COLO668 (cell line): Measurements from ENCODE around the gene AFF3.
A peak's percentile ranks its signal among the peaks of the same experiment; 100 is the strongest.

Experiments
- DNase-seq: peaks from one replicate; lab custom pipeline; 2025; ENCODE audit not compliant: unreplicated experiment; lab: John Stamatoyannopoulos, UW

AFF3 gene

GRCh38 chr2:99621774-99622173, 520.6 kb downstream of the AFF3 start:
- DNase-seq = no peak

- DNase-seq = no peak
Measured at GRCh38 chr2:99621106-99621505, 521.3 kb downstream of the AFF3 start.

GRCh38 chr2:99619151-99619550, 523.2 kb downstream of the AFF3 start:
- no peak for DNase-seq

DNA sequence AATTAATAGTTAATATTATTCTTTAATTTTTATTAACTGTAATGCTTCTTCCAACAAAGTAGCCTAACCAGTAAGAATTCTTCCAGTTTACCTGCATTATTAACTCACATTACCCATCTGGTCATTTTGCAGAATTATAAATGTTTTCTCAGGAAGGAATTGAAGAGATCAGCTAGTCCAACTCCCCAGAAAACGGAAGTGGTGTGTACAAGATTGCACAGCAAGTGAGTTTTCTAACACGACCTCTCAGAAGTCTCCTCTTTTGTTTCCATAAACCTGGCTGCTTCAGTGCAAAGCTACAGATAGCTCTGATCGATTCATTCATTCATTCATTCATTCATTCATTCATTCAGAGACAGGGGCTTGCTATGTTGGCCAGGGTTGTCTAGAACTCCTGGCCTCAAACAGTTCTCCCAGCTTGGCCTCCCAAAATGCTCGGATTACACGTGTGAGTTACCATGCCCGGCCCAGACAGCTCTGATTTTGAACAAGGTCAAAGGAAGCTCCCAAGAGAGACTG, 523.8 kb downstream of the AFF3 start:
- no peak for DNase-seq

DNA sequence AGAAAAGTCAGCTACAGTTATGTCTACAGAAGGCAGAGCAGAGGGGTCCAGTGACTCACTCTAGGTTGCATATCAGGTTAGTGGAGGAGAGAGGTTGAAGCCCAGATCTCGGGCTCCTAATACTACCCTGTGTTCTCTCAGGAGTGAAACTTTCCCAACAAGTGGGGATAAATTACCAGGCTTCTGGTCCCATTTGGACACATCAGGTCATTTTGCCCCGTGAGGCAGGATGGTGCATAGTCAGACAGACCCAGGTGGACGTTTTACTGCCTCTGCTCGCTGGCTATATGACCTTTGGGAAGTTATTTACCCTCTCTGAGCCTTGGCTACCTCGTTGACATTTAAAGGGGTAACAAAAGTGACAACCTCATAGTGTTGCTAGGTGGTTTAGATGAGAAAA, 524.6 kb downstream of the AFF3 start:
- DNase-seq = no peak

DNA sequence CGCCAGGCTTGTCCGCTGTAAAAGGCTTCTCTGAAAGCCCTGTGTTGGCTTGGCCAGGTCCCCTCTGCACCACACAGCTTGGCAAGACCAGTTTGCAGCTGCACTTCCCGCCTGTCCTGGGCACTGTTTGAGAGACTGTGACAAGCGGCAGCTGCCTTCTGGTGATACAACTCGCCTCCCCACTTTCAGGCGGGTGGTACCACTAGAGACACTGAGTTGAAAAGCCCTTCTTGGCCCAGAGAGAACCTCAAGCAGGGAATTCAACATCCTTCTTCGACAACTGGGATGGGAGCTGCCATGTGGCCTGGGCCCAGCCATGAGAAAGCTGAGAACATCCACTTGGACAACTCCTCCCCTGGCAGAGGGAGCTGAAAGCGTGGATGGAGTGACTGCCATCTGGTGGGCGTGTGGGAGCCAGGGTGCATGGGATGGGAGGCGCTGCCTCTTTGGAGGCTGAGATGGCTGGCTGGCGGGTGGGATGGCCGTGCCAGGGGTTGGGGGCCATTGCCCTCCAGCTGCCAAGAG, 527.1 kb downstream of the AFF3 start:
- DNase-seq = peak; percentile 27

GRCh38 chr2:99613980-99614379, 528.4 kb downstream of the AFF3 start:
- DNase-seq = no peak

GRCh38 chr2:99611786-99612185, 530.6 kb downstream of the AFF3 start:
- no peak for DNase-seq

DNA sequence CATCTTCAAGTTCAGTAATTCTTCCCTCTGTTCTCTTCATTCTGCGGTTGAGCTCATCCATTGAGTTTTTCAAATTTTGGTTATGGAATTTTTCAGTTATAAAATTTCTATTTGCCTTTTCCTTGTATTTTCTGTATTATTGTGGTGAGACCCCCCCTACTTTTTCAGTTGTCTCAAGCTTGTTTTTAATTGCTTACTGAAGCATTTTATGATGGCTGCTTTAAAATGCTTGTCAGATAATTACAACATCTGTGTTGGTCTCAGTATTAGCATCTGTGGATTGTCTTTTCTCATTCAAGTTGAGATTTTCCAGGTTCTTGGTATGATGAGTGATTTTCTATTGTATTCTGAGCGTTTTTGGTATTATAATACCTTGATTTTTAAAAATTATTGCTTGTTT, 531.4 kb downstream of the AFF3 start:
- DNase-seq = no peak

DNA sequence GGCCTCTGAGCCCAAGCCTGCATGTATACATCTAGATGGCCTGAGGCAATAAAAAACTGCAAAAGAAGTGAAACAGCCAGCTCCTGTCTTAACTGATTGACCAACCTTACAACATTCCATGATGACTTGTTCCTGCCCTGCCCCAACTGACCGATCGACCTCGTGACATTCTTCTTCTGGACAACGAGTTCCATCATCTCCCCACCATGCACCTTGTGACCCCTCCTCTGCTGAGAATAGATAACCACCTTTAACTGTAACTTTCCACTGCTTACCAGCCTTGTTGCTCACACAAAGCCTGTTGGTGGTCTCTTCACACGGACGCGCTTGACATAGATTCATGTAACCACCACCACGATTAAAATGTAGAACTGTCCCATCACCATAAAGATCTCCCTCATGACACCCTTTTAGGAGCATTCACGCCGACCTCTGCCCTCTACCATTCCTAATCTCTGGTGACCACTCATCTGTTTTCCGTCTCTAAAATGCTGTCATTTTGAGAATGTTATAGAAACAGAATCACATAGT, 532.5 kb downstream of the AFF3 start:
- no peak for DNase-seq

GRCh38 chr2:99608861-99609260, 533.5 kb downstream of the AFF3 start:
- DNase-seq = no peak

DNA sequence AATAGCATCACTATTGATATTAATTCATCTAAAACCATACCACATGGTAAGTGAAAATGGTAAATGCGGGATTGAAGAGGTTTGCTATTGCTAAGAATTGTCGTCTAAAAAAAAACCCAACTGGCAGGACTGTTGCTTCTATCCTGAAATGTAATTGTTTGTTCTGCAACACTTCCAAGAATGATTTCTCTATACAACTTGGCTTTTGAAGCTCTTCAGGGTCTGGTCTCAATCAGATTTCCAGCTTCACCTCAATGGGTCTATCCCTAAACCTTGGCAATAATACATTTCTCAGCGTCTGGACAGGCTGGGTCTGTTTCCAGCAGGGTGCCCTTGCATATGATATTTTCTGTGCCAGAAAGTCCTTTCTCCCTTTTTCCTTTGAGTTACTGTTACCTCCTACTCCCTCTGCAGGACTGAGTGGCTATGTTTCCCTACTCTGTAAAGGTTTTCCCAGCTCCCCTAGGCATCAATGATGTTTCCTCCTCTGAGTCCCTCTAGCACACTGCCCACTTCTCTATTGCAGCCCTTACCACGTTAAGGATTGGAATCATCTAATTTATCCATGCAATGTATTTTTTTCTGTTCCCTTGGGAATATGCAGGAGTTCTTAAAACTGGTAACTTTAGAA, 534.4 kb downstream of the AFF3 start:
- no peak for DNase-seq

- DNase-seq = no peak
Measured at GRCh38 chr2:99607454-99607853, 534.9 kb downstream of the AFF3 start.

- DNase-seq = no peak
Measured at GRCh38 chr2:99605036-99605435, 537.4 kb downstream of the AFF3 start.

DNA sequence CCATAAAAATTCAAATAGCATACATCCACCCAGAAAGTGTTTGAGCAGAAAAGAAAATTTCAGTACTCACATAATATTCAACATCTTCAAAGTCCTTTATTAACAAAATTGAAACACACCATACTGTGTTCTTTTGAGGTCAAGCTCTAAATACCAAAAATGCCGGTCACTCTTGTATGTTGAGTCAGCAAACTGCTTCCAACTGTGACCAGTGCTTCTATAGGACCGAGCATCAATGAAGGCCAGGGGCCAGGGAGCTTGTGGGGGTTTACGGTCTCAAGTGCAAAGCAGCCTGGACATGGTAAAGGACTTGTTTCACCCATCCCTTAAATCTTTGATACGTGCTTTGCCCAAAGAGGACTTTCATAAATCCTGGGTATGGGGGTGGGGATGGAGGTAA, 539.9 kb downstream of the AFF3 start:
- no peak for DNase-seq

DNA sequence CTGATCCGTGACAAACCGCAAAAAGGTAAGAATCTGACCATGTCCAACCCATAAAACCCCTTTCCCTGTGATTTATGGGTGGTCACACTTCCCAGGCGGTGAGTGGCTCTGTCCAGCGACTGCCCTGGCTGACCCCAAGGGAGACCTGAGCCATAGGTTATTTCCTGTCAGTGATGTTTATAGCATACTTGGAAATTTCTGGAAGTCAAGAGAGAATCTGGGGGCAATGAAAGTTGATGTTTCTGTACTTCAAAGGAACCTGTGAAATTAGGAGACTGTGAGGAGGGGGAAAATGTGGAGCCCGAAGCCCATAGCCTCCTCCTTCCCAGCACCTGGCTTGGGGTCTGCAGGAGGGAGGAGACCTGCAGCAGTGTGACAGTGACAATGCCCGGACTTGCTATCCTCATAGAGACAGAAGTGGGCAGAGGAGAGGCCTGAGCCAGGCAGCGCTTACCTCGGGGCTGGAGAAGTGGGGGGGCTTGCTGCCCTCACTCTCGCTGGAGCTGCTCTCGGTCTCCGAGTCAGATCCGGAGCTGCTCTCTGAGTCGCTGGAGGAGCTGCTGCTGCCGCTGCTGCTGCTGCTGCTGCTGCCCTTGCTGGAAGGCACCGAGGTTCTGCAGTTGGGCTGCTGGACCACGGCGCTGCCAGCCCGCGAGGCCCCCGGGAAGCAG, 541.3 kb downstream of the AFF3 start:
- no peak for DNase-seq

- no peak for DNase-seq
Measured at GRCh38 chr2:99598441-99598840, 543.9 kb downstream of the AFF3 start.

- no peak for DNase-seq
Measured at GRCh38 chr2:99597616-99598015, 544.8 kb downstream of the AFF3 start.

DNA sequence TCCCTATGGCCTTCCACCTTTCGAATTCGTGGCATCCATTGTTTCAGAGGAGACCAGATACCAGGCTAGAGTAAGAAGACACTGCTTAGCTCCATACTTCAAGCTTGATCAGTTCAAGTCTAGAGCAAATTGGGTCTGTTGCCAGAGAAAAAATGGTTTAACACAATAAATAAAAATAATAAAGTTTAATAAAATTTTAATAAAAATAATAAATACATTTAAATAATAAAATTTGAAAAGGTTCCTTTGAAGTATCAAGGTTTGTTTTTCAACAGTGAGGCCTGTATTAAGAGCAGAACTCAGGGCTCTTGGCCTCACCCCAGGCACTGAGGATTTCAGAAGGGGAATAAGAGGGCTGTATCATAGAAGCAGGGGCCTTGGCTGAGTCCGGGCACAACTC, 547.0 kb downstream of the AFF3 start:
- DNase-seq = no peak

DNA sequence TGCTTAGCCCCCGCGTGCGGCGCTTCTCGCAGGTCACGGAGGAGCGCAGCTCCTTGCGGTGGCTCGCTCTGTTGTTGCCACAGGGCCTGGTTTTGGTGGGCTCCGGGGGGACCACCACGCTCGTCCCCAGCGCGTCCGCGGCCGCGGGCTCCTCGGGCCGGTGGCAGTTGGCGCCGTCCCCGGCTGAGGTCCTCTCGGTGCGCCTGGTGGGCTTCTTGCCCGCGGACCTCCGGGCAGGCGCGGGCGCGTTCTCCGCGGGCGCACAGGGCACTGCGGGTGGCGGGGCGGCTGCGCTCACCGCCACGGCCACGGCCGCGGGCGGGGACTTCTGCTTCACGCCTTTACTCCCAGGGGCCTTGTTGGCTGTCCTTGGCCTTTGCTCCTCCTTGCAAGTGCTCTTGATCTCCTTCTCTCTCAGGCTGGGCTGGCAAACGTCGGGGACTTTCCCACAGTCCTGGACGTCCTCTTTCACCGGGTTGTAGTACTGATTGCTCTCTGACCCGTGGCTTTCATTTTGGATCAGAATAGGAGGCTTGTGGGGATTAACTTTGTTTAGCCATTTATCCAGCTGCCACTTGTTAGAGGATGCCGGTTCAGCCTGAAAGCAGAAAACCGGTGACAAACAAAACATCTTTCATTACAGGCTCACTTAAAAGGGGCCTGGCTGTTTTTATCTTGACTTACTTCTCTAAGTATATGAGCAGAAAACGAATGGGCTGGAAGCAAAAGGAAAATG, 548.5 kb downstream of the AFF3 start:
- no peak for DNase-seq

DNA sequence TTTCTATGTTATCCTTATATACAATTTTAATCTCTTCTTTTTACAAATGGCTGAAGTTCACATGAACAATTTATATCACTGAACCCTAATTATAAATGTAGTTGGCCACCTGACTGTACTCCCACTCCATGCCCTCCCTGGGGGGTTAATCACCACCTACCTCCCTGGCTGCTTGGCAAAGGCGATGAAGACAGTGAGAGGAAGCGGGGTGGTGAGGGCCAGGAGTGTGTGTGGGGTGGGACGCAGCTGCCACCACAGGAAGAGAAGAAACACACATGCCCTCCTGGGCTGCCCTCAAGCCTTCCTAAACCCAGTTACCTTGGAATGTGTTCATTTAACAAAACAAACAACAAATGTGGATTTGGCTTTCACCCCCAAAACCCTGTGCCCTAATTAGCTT, 565.6 kb downstream of the AFF3 start:
- DNase-seq = no peak
